ENCODE data around the gene VAV1. TPM values are rescaled to one million over a fixed set of nuclear protein-coding genes. Genes with fewer than 3 reads are reported as not detected.

Gene VAV1
- total RNA-seq, 1 donor from 2014 or later: 1.8 TPM

DNA sequence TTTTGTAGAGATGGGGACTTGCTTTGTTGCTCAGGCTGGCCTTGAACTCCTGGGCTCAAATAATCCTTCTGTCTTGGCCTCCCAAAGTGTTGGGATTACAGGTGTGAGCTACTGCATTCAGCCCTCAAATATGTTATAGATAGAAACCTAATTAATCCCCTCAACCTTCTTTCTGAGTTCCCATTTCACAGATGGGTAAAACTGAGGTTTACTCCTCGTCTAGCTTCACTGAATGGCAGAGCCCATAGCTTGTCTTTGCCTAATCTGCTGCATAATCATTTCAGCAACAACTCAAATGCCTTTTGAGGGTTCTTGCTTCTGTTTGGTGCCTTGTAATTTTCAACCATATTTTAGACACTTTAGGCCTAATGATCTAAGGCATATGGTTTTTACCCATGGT lies 78.9 kb downstream of the VAV1 start:
- no peaks in the 10 kb centered on the region for H3K36me3 ChIP-seq
- intact Hi-C loops (cut with micrococcal nuclease): no loop called here

DNA sequence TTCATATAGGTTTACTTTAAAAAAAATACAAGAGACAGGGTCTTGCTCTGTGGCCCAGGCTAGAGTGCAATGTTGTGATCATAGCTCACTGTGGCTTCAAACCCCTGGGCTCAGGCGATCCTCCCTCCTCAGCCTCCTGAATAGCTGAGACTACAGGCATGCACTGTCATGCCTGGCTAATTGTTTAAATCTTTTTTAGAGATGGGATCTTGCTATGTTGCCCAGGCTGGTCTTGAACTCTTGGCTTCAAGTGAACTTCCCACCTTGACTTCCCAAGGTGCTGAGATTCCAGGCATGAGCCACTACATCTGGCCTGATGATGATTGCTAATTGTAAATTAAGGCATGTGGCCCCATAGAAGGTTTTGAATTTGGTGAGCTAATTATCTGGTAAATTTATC lies 79.5 kb downstream of the VAV1 start:
- TF ChIP-seq, protein P1, sequence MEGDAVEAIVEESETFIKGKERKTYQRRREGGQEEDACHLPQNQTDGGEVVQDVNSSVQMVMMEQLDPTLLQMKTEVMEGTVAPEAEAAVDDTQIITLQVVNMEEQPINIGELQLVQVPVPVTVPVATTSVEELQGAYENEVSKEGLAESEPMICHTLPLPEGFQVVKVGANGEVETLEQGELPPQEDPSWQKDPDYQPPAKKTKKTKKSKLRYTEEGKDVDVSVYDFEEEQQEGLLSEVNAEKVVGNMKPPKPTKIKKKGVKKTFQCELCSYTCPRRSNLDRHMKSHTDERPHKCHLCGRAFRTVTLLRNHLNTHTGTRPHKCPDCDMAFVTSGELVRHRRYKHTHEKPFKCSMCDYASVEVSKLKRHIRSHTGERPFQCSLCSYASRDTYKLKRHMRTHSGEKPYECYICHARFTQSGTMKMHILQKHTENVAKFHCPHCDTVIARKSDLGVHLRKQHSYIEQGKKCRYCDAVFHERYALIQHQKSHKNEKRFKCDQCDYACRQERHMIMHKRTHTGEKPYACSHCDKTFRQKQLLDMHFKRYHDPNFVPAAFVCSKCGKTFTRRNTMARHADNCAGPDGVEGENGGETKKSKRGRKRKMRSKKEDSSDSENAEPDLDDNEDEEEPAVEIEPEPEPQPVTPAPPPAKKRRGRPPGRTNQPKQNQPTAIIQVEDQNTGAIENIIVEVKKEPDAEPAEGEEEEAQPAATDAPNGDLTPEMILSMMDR (IDR thresholded peaks at IDR 0.05; ENCODE audit: borderline replicate concordance): no peak
- Histone ChIP-seq H3K27me3 (ENCODE audit: low read depth) (peaks cover 44% of the 10 kb centered on the region), H3K9me3 (replicated peaks) (peaks cover 8% of the 10 kb centered on the region), H3K4me3 (no peak overlapping the region), H3K36me3 (no peaks in the 10 kb centered on the region), H3K27ac (replicated peaks) (no peak overlapping the region), H3K4me1 (no peaks in the 10 kb centered on the region)
- intact Hi-C loops (cut with micrococcal nuclease): no loop called here
- no peak for DNase-seq

More for the DNA sequence above, 78.9 kb downstream of the VAV1 start:
- peaks cover 44% of the 10 kb centered on the region for H3K27me3 ChIP-seq (ENCODE audit: low read depth)
- H3K4me3 ChIP-seq: no peak overlapping the region
- H3K27ac ChIP-seq (replicated peaks): no peak overlapping the region
- H3K4me1 ChIP-seq: no peaks in the 10 kb centered on the region
- no peak for DNase-seq
- TF ChIP-seq, protein P1 (IDR thresholded peaks at IDR 0.05; ENCODE audit: borderline replicate concordance): no peak
- H3K9me3 ChIP-seq (replicated peaks): peaks cover 8% of the 10 kb centered on the region

DNA sequence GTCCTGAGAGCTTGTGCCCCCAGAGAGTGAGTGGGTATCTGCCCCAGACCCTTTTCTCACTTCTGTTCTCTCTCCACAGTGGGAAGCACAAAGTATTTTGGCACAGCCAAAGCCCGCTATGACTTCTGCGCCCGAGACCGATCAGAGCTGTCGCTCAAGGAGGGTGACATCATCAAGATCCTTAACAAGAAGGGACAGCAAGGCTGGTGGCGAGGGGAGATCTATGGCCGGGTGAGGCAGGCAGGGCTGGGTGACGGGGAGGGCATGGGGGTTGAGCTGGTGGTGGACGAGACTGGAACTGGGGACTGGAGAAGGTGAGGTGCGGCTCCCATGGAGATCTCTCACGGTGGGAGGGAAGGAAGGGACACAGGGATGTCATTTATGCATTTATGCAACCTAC lies 81.4 kb downstream of the VAV1 start:
- H3K27me3 ChIP-seq (ENCODE audit: low read depth): peaks cover 39% of the 10 kb centered on the region
- no peak overlapping the region for H3K4me3 ChIP-seq
- intact Hi-C loops (cut with micrococcal nuclease): no loop called here
- peaks cover 8% of the 10 kb centered on the region for H3K9me3 ChIP-seq (replicated peaks)
- no peaks in the 10 kb centered on the region for H3K4me1 ChIP-seq
- TF ChIP-seq, protein P1 (IDR thresholded peaks at IDR 0.05; ENCODE audit: borderline replicate concordance): no peak
- no peak overlapping the region for H3K27ac ChIP-seq (replicated peaks)
- DNase-seq: no peak
- no peaks in the 10 kb centered on the region for H3K36me3 ChIP-seq

DNA sequence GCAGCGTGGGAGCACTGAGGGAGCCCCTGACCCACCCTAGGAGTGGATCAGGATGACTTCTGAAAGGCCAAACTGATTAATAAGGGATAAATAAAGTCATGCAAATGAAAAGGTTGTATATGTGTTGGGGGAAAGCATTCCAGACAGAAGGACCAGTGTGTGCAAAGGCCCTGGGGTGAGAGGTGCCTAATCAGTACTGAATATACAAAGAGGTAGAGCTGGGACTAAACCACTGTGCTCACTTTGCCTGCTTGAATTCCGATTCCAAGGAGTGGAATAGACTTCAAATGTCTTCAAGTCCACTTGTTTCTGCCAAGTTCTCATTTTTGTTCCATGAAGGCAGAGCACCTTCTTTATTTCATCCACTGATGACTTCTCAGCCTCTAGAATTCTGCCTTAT lies 82.2 kb downstream of the VAV1 start:
- intact Hi-C loops (cut with micrococcal nuclease): no loop called here
- Histone ChIP-seq H3K4me3 (no peak overlapping the region), H3K27ac (replicated peaks) (no peak overlapping the region), H3K36me3 (no peaks in the 10 kb centered on the region), H3K4me1 (no peaks in the 10 kb centered on the region), H3K9me3 (replicated peaks) (peaks cover 8% of the 10 kb centered on the region), H3K27me3 (ENCODE audit: low read depth) (peaks cover 39% of the 10 kb centered on the region)
- no peak for DNase-seq
- TF ChIP-seq, protein P1 (IDR thresholded peaks at IDR 0.05; ENCODE audit: borderline replicate concordance): no peak

DNA sequence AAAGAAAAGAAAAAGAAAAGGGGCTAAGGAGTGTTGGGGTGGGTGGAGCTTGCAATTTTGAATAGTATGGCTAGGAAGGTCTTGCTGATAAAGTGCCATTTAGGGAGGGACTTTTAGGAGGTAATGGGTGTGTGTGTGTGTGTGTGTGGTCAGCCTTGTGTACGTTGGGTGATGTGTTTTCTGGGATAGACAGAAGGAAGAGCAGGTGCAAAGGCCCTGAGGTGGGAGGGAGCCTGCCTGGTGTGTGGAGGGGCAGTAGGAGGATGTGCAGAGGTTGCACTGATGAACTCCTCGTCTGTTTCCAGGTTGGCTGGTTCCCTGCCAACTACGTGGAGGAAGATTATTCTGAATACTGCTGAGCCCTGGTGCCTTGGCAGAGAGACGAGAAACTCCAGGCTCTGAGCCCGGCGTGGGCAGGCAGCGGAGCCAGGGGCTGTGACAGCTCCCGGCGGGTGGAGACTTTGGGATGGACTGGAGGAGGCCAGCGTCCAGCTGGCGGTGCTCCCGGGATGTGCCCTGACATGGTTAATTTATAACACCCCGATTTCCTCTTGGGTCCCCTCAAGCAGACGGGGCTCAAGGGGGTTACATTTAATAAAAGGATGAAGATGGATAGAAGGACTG lies 84.4 kb downstream of the VAV1 start:
- H3K9me3 ChIP-seq (replicated peaks): peaks cover under 1% of the 10 kb centered on the region
- H3K4me3 ChIP-seq: no peak overlapping the region
- no peak overlapping the region for H3K27ac ChIP-seq (replicated peaks)
- H3K27me3 ChIP-seq (ENCODE audit: low read depth): peaks cover 35% of the 10 kb centered on the region
- intact Hi-C loops (cut with micrococcal nuclease): no loop called here
- DNase-seq: no peak
- no peaks in the 10 kb centered on the region for H3K36me3 ChIP-seq
- TF ChIP-seq, protein P1 (IDR thresholded peaks at IDR 0.05; ENCODE audit: borderline replicate concordance): no peak
- H3K4me1 ChIP-seq: no peaks in the 10 kb centered on the region
